ENCODE results near the gene ACCS.

The ACCS gene

DNA sequence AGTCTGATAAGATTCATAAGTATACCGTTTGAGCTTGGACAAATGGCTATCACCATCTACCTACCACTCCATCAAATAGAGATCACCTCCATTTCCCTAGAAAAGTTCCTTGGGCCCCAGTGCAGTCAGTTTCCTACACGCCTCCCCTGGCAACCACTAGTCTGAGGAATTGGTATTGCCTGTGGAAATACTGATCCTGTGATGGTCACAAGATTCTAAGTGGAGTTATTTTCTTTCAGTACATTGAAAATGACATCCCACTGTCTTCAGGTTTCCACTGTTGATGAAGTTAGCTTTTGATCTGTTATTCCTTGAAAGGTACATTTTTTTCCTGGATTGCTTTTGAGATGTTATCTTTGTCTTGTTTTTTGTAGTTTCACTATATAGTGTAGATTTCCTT, 22.9 kb upstream of the ACCS start:
- DNase-seq (ENCODE audit: low read depth) = no peak

DNA sequence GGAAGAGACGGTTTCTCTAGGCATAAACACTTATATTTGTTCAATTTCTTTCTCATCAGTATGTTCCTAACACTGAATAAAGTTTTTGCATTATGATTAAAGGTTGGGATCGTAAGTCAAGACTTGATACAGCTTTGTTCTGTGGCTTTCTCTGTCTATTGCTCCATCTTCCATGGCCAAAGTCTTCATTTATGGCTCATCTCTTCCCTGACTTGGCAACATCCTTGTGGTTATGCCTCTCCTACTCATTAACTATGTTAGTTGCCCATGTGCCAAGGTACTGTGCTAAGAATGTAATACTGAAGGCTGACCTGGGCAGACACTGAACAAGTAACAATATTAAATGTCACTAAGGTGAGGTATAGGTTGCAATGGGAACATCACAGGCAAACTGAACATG, 19.9 kb upstream of the ACCS start:
- no peak for DNase-seq (ENCODE audit: low read depth)

DNA sequence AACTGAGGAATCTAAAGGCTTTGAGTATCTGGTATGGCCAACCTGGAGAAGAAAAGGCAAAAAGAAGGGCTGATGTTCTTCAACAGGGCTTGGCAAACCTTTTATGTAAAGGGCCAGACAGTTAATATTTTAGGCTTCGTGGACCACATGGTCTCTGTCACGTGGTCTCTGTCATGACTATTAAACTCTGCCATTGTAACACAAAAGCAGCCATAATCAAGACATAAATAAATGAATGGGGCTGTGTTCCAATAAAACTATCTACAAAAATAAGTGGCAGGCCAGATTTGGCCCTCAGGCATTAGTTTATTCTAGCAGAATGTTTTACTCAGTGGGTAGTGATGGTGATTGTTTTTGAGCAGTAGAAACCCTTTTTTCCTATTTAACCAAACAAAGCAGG, 18.8 kb upstream of the ACCS start:
- DNase-seq (ENCODE audit: low read depth) = no peak

DNA sequence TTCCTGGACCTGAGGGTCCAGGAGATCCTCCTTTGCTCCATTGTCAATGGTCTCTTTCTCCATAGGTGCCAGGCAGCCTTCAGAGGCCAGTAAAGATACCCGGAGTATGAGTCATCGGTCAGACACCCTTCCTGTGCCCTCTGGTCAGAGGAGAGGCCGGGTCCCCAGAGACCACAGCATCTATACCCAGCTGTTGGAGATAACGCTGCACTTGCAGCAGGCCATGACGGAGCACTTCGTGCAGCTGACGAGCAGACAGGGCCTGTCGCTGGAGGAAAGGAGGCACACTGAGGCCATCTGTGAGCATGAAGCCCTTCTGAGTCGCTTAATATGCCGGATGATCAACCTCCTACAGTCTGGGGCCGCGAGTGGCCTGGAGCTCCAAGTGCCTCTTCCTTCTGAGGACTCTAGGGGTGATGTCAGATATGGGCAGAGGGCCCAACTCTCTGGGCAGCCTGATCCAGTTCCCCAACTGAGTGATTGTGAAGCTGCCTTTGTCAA, 18.1 kb upstream of the ACCS start, which contains the start of gene ACCSL:
Gene ACCSL (plus strand): TSS at position 51 of the 501 bp plus-strand sequence. CDS start 56 bp downstream, at position 107.
- DNase-seq (ENCODE audit: low read depth) = no peak

DNA sequence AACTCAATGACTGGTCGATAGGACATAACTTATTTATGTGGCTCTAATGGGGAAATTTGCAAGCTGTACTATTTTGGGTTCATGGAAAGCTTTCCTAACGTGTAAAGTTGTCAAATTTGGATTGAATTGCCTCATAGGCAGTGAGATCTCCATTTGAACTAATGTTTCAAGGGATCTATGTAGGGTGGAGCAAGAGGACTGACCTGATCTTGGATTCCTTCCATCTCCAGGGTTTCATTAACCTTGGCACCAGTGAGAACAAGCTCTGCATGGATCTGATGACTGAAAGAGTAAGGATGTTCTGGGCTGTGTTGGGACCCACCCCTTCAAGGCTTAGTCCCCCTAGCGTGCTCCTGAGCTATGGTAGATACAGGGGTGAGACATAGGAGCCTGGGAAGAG, 16.2 kb upstream of the ACCS start:
- DNase-seq (ENCODE audit: low read depth) = no peak

DNA sequence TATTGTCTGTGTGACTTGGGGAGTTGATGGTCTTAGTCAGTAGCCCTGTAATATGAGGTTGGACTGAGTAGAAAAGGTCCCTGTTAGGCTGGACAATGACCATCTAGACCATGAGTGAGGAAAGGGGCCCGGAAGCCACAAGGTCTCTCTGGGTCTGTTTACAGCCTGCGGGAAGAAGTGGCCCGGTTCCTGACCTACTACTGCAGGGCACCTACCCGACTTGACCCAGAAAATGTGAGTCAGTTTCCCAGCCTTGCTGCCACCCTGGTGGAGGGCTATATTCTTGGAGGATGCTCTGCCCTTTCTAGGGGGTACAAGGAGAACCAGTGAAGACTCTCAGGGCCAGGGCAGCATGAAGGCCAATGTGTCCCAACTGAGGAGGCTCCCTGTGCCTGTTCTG, 14.9 kb upstream of the ACCS start:
- DNase-seq (ENCODE audit: low read depth) = no peak

DNA sequence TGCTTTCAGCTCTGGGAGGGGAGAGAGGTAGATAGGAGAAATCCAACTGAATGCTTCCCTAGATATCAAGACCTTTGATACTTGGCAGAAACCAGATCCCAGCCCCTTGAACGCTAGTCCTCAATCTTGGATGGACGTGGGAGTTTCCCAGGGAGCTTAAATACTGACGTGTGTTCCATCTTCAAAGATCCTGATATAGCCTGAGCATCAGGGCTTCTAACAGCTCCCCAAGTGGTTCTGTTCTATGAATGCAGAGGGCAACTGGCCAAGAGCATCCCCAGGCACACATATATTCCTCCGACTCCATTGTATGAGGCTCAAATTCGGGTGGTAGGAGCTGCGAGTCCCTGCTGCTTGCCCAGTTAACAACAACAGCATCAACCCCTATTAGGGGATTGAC, 8.7 kb upstream of the ACCS start:
- DNase-seq (ENCODE audit: low read depth) = no peak

DNA sequence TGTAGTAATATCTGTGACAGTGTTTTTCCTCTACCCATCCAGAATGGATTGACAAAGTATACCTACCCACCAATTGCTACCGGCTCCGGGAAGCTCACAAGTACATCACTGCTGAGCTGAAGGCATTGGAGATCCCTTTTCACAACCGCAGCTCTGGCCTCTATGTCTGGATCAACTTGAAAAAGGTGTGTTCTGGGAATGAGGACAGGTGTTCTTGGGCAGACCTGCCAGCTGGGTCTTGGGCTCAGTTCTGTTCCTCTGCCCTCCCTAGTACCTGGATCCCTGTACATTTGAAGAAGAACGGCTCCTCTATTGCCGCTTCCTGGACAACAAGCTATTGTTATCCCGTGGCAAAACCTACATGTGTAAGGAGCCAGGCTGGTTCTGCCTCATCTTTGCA, 7.8 kb upstream of the ACCS start:
- no peak for DNase-seq (ENCODE audit: low read depth)

DNA sequence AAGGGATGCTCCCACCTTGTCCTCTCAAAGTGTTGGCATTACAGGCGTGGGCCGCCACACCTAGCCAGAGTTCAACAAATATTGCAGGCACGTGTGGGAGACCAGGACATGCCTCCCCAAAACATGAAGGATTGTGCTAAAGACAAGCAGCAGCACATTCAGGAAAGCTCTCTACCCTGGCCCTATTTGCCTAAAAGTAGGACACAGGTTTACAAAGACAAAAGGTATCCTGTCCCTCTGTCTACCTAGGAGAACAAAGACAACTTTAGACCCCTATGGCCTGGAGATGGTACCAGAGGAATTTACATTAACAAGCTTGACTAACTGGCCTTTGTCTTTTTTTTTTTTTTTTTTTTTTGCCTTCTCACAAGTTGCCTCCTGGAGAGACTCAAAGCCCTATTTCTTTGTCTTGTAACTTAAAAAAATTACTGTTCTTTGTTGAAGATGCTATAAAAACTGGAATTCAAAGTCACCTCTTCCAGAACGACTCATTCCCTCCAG, 859 bp upstream of the ACCS start:
- DNase-seq (ENCODE audit: low read depth) = peak; percentile 19

DNA sequence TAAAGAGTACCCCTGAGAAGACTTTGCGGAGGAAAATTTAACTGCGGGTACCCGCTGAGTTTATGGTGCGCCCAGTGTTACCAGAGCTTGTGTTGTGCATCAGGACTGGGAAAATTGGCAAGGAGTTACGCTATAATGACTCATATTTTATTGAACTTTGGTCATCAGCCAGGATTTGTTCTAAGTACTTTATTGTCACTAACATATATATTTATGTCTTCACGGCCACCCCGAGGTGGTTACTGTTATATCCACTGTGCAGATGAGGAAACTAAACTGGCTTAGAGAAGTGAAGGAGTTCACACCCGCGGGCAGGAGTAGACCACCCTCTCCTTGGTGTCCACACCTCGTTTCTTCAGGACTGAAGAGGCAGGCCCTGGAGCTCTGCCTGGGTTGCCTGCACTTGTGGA, 667 bp downstream of the ACCS start:
- DNase-seq (ENCODE audit: low read depth) = peak; percentile 60

DNA sequence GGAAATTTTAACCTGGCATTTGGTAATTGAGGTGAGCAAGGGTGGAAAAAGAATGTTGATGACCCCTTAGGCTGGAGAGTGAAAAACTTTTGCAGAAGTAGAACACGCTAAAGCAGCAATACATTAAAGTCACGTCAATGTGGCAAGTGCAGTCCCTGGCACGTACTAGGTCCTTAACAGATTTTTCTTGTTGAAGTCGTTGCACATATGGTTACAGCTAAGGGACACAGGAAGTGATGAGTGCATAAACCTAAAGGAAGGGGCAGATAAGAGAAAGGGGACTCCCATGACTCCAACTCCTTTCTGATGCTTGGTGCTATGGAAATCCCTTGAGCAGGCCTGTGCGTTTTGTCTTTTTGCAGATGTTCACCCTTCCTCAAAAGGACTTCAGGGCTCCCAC, 1.2 kb downstream of the ACCS start:
- no peak for DNase-seq (ENCODE audit: low read depth)

DNA sequence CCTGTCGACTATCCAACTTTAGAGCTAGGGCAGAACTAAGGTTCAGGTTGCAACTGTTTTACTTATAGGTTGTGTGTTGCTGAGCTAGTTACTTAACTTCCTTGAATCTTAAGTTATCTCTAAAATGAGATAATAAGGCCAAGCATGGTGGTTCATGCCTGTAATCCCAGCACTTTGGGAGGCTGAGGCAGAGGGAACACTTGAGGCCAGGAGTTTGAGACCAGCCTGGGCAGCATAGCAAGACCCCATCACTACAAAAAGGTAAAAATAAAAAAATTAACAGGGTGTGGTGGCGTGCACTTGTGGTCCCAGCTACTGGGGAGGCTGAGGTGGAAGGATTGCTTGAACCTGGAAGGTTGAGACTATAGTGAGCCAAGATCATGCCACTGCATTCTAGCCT, 2.1 kb downstream of the ACCS start:
- DNase-seq (ENCODE audit: low read depth) = no peak

DNA sequence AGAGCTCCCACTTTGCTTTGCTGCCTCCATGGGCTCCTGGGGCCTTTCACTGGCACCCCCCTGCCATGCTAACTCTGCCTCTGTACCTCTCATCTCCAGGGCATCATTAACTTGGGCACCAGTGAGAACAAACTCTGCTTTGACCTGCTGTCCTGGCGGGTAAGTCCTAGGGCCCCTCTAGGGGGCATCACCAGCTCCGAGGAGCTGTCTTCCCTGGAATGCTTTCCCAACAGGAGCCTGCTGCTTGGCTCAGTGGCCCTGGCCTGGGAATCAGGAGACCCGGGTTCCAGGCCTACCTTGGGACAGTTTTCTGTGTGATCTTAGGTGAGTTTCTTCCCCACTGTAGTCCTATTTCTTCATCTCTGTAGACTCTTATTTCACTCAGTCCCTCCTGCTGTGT, 5.1 kb downstream of the ACCS start:
- no peak for DNase-seq (ENCODE audit: low read depth)

DNA sequence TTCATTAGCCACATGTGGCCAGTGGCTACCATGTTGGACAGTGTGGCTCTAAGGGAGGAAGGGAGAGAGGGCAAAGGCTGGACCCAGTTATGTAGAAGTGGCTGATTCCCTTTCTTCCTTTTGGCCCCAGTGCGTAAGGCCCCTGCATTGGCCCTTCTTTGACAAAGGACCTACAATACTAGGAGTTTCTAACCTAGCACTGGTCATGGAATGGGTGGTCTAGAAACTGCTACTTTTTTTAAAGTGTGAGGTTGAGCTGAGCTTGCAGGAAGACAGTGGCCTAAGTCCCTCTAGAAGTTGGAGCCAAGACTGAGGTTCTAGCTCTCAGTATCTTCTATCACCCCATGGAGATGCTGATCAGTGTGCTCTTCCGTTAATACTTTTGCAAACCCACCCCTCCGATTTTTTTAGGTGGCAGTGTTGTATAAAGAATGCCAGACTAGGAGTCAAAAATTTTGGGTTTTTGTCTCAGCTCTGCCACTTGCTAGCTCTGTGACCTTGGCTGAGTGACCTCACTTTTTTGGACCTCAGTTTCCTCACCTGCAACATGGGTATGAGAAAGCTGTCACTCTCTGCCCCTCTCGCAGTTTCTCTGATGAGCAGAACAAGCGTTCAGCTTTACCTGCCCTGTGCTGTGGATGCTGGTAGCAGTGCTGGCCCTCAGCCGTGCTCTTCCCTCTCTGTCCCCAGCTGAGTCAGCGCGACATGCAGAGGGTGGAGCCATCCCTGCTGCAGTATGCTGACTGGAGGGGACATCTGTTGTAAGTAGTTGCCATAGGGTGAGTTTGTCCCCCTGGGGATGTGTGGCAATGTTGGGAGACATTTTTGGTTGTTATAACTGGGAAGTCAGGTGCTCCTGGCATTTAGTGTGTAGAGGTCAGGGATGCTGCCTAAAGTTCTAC, 6.9 kb downstream of the ACCS start:
- no peak for DNase-seq (ENCODE audit: low read depth)

DNA sequence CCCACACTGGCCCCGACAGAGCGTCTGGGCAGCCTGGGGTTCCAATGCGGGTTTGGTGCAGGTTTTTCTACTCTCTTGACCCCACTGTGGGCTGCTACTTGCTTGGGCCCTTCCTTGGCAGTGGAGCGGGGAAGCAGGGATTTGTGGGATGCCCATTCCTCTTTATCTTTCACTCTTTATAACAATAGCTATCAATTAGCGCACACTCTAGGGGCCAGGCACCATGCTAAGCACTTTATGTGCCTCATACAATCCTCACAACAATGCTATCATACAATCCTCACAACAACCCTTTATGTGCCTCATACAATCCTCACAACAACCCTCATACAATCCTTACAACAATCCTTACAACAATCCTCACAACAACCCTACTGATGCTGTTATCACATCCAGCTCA, 12.7 kb downstream of the ACCS start:
- no peak for DNase-seq (ENCODE audit: low read depth)

DNA sequence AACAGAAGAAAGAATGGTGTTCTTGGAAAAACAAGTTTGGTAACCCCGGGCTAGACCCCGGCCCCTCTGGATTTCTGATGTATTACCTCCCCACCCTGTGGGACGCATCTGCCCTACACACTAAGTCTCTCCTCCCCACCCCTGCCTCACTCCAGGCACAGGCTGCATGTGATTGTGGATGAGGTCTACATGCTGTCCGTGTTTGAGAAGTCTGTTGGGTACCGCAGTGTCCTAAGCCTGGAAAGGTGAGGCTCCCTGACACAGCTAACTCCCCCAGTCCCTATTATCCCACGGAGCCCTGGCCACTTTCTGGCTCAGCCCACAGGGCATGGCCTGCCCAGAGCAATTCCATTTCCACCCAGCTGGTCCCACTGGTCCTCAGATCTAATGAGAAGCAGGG, 13.3 kb downstream of the ACCS start:
- DNase-seq (ENCODE audit: low read depth) = no peak

DNA sequence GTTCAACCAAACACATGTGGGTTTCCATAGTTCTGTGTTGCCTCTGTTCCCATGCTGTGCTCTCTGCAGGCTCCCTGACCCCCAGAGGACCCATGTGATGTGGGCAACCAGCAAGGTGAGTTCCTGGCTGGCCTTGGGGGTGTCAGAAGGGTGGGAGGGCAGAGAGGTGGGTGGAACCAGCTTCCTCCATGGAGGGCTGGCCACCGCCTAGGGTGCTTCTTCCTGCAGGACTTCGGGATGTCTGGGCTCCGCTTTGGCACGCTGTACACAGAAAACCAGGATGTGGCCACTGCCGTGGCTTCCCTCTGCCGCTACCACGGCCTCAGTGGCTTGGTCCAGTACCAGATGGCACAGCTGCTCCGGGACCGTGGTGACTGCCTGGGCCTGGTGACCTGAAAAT, 14.9 kb downstream of the ACCS start:
- DNase-seq (ENCODE audit: low read depth) = no peak

DNA sequence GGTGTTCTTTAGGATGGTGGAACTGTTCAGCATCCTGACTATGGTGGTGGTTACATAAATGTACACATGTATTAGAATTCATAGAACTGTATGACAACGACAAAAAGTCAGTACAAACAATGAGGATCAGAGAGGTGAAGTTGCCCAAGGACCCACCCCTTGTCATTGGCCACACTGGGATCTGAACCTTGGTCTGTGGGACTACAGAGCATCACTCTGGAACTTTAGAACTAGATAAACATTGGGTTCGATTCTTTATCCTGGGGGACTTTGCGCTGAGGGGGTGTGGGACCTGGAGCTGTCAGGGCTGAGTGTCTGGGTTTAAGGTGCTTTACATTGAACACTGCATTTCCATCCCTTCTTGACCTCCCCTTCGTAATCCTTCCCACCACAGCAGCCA, 16.6 kb downstream of the ACCS start:
- no peak for DNase-seq (ENCODE audit: low read depth)

DNA sequence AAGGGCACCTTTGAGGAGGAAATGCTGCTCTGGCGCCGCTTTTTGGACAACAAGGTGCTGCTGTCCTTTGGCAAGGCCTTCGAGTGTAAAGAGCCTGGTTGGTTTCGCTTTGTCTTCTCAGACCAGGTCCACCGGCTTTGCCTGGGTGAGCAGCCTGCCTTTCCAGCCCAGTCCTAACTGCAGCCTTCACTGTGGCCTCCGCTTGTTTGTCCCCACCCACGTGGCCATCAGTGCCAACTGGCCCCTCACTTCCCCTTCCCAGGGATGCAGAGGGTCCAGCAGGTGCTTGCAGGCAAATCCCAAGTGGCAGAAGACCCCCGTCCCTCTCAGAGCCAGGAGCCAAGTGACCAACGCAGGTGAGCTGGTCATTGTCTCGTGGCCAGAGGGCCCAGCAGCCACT, 17.4 kb downstream of the ACCS start:
- no peak for DNase-seq (ENCODE audit: low read depth)

DNA sequence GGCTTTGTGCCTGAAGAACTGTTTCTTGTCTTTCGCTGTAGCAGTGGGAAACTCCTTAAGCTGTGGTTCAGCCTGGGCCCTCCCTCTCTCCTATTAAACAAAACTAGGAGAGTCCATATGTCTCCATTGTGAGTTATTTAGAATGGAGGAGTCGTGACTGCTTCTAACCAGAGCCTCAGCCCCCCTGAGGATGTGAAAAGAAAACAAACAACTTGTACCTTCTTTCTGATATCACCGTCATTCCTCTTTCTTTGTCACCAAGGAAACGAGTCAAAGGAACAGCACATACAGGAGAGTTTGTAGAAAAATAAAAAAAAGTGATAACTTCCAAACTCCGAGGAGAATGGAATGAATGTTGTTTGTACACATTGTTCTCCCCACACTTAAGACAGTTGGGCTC, 17.8 kb downstream of the ACCS start:
- no peak for DNase-seq (ENCODE audit: low read depth)

DNA sequence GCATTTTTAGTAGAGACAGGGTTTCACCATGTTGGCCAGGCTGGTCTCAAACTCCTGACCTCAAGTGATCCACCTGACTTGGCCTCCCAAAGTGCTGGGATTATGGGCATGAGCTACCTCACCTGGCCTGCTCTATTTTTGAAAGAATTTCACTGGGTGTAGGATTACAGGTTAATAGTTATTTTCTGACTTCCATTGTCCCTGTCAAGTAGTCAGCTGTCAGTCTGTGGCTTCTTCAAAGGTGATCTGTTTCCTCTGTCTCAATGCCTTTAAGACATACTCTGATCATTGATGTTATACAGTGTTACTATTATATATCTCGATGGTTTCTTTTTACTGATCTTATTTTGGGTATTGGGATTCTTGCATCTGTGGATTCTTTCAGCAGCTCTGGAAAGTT, 19.3 kb downstream of the ACCS start:
- no peak for DNase-seq (ENCODE audit: low read depth)

DNA sequence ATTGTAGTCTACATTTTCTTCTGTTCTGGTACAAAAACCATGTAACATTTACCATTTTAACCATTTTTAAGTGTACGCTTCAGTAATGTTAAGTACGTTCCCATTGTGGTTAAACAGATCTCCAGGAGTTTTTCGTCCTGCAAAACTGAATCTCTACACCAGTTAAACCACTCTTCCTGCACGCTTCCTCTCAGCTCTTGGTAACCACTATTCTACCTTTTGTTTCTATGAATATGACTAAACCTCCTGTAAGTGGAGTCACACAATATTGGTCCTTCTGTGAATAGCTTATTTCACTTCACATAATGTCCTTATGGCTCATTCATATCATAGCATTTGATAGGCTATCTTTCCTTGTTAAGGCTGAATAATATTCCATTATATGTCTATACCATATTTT, 22.3 kb downstream of the ACCS start:
- no peak for DNase-seq (ENCODE audit: low read depth)

DNA sequence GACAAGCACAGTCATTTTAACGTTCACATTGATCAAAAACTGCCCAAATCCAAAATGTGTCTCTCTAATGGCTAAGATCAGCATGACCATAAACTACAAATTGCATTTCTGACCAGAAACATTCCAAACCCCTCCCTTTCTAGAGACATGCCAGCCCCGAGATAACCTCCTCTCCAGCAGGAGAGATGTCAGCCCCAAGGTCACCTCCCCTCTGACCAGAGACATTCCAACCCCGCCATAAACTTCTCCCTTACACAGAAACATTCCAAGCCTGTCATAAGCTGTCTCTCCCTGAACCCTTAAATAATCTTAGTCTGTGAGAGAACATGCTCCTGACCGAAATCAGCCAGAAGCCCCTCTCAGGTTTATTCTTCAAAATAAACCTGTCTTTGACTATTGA, 22.8 kb downstream of the ACCS start:
- no peak for DNase-seq (ENCODE audit: low read depth)

DNA sequence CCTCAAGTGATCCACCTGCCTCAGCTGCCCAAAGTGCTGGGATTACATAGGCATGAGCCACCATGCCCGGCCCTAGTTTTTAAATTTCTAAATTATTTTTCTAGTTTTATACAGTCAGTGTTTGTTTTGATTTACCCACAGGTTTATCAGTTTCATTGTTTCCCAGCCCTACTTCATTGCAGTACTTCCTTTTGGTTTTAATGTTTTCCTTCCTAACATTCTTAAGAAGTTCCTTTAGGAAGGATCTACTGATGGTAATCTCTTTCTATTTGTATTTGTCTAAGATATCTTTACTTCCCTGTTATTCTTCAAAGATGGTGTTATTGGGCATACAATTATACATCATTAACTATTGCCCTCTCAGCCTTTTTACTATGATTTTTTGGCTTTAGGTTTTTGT, 24.5 kb downstream of the ACCS start:
- no peak for DNase-seq (ENCODE audit: low read depth)

Measured in HS-5 (cell line).